SK-N-MC (cell line): ENCODE measurements around the gene RNF121.

ENCODE experiments used
- EZH2 ChIP-seq: fragments of 200-600 bp; sonication (generic); IDR thresholded peaks from one replicate; pipeline ENCODE4 v1.6.1; 2017; ENCODE audit warnings: antibody characterized with exemption
- FOXP2 ChIP-seq: optimal IDR thresholded peaks from 2 replicates; pipeline ENCODE3; 2011; ENCODE audit warnings: mild to moderate bottlenecking, moderate library complexity; ENCODE audit not compliant: insufficient read depth; ENCODE audit errors: extremely low read length, control extremely low read depth
- POLR2AphosphoS5 ChIP-seq: IDR thresholded peaks from 2 replicates; pipeline ENCODE4 v1.6.1; 2012; ENCODE audit warnings: mild to moderate bottlenecking, low read depth, low read length, borderline replicate concordance

DNA sequence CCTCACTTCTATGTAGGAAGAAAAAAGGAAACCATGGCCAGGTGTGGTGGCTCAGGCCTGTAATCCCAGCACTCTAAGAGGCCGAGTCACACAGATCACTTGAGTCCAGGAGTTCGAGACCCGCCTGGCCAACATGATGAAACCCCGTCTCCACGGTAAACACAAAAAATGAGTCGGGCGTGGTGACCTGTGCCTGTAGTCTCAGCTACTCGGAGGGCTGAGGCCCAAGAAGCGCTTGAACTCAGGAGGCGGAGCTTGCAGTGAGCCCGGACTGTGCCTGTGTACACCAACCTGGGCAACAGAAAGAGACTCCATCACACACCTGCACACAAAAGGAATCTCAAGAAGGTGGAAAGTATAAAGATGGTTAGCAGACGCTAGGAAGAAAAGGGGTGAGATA, 32.9 kb upstream of the RNF121 start:
- no peak for TF ChIP-seq EZH2
- no peak for TF ChIP-seq POLR2AphosphoS5
- no peak for TF ChIP-seq FOXP2
